Pons (tissue), 1 donor: ENCODE measurements around the gene RNPEPL1.

Experiments
- DNase-seq: peaks from one replicate; pipeline ENCODE4 v3.0.0-alpha.2; 2016; ENCODE audit warnings: low spot score

RNPEPL1 gene

DNA sequence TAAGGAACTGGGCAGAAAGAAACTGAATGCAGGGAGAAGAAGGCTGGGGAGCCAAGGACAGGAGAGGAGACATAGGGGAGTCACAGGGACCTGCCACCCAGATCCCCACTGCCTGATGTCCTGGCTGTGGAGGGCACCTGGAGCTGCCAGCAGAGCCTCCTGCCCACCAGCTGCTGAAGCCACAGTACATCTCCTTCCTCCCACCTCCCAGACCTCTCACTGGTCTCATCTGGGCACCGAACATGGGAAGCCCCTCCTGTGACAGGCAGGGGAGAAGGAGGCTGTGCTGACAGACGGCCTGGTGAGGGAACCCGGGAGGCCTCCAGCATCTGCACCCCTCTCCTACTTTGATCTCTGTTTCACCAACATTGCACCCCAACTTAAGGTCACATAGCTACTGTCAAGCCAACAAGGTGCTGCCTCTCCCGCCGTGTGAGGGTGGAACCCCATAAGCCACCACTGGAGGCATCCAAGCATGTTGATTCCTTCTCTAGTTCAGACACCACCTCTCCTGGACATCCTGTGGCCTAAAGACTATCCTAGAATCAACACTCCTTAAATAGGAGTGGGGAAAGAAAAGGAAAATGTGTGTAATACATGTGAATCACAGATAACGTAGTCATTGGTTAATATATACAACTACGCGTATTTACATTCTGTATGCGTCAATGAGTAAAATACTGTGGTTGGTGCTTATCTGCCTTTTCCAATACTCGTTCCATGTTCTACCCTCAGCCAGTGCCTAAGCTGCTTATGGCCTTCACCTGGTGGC is 3.5 kb upstream of the RNPEPL1 start:
- no peak for DNase-seq

DNA sequence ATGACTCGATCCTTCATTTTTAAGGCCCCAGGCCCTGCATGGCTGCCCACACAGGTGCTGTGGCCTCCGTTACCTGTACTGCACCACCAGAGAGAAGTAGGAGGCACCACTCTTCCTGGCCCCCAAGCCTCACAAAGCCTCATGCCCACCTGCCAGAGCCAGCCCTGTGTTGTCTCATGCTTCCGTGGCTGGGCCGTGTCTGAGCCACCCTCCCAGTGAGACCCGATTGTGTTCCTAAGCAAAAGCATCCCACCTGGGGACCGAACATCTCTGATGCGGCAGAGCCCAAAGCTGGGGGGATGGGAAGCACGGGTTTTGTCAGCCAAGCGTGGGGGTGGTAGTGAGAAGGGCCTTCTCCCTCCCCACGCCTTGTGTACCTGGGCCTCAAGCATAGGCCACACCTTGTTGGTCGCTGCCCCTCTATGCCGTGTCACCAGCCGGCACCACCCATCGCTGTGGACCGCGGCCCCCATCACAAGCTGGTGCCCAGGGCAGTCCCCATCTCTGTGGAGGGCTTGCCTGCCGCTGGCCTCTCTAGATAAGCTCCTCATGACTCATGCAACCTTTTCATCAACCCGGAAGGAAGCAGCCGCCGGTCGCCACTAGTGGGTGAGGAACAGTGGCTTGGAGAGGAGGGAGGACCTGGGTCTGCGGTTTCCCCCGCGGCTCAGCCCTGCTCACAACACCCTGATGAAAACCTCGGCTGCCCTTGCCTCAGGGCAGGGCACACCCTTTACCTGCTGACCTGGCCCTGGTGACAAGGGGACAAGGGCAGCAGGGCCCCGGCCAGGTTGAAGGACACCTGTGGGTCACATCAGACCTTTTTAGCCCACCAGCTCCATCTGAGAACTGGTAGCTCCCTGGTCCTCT is 2.7 kb upstream of the RNPEPL1 start:
- DNase-seq, result peak; percentile 39

DNA sequence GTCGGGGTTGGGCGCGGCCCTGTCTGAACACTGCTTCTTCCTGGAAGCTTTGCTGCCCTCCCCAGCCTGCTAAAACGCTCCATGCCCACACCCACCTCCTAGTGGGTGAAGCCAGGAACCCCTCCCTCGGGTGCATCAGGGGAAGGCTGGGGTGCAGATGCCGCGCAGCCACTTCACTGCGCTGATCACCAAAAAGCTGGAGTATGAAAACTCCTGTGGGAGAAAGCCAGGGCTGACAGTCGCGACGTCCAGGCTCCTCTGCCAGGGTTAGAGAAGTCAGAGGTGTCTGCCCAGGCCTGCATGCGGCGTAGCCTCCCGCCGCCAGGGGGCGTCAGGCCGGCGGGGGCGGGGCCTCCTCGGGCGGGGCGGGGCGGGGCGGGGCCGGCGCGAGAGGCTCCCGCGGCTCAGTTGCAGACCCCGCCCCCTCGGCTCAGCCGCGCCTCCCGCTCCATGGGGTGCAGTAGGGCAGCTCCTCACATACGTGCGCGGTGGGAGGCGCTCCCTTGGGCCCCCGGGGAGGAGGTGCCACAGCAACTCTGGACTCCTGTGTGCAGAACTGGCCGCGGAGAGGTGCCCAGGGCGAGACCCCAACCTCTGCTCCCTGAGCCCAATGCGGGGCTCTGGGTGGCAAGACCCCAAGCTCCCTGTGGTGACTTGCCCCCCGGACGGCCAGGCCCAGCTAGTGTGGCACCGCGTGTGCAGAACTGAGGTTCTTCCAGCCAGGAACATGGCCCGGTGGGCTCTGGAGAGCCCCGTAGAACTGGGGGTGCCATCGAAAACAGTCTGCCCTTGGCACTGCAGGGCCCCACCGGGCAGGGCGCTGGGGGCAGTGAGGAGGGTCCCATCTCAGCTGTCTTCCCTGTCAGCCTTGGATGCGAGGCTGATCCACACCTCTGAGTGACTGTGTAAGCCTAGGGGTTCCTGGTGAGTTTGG is 1.8 kb upstream of the RNPEPL1 start:
- DNase-seq, result peak; percentile 81

DNA sequence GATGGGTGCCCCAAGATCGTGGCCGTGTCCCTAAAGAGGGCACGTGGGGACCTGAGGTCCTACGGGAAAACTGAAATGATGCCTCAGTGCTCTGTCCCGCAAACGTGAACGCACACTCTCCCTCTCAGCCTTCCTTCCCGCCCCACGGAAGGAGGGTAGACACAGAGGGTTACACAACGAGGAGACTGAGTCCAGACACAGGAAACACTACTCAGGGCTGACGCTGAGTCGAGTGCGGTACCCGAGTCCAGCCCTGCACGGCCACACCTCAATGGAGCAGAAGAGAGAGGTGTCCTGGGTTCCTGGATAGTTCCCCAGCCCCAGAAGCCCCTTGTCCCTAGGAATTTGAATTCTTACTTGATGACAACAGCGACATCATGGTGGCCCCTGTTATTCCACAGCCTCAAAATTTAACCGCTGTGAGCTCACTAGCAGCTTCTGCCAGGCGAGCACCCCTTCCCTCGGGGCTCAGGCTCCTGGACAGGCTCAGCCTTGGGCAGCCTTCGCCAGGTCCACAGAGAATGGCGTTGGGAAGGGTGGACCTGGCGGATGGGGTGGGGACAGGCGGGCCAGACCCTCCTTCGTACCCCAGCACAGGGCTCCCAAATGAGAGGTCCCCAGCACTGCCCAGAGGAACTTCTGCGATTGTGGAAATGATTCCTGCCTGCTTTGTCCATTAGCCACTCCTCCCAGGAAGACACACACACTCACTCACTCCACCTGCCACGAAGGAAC is 980 bp upstream of the RNPEPL1 start:
- no peak for DNase-seq

DNA sequence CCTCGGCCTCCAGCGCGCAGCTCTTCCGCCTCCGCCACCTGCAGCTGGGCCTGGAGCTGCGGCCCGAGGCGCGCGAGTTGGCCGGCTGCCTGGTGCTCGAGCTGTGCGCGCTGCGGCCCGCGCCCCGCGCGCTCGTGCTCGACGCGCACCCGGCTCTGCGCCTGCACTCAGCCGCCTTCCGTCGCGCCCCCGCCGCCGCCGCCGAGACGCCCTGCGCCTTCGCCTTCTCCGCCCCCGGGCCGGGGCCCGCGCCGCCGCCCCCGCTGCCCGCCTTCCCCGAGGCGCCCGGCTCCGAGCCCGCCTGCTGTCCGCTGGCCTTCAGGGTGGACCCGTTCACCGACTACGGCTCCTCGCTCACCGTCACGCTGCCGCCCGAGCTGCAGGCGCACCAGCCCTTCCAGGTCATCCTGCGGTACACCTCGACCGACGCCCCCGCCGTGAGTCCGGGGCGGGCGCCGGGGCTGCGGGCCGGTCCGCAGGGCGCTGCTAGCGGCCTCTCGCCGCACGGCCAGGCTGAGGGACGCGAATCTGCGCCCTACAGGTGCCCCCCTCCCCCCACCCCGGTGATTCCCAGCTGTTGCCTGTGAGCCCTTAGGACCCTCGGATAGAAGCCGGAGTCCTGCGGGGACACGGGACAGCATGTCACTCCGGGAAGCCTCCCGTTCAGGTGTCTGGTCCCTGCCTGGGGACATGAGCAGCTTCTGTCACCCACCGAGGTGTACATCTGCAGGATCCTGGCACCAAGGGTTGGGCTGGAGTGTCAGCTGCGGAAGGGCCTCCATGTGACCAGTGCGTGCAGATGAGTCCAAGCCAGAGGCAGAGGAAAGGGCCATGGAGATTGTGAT is 616 bp downstream of the RNPEPL1 start:
- no peak for DNase-seq

DNA sequence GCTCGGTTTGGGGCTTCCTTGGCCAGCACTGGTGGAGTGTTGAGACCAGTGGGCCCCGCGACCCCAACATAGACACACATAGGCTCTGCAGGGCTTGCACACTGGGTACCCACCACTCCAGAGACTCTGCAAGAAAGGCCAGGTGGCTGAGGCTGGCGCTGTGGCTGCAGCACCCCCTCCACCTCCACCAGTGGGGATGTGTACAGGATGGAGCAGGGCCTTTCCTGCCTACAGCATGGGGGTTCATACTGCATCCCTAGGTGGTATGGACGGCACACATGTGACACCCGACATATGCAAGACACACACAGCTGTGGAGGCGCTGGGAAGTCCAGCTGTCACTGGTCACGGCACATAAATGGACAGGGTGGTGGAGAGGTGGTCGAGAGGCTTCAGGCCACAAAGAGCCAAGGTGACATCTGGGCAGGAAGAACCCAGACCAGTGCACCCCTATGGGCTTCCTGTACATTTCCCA is 1.3 kb downstream of the RNPEPL1 start:
- DNase-seq, result no peak

DNA sequence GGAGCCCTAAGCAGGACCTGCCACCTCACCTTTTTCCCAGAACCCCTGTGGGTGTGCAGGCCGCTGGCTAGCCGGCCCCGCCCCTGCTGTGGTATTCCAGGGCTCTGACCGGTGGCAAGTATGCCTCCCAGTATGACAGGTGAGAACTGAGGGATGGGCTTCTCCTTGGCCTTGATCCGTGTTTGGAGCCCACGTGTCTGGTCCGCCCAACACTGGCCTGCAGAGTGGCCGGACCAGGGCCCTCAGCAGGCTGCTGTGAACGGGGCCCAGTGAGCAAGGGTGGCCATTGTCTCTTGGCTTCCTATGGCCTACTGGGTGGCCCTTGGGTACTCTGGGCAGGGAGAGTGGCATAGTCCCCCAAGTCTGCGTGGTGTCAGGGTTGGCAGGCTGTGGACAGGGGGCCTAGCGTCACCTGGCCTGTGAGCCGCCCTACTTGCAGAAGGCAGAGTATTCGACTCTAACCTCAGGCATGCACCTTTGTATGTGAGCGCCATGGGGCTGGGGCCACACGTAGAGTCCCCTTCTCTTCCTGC is 1.8 kb downstream of the RNPEPL1 start:
- no peak for DNase-seq

DNA sequence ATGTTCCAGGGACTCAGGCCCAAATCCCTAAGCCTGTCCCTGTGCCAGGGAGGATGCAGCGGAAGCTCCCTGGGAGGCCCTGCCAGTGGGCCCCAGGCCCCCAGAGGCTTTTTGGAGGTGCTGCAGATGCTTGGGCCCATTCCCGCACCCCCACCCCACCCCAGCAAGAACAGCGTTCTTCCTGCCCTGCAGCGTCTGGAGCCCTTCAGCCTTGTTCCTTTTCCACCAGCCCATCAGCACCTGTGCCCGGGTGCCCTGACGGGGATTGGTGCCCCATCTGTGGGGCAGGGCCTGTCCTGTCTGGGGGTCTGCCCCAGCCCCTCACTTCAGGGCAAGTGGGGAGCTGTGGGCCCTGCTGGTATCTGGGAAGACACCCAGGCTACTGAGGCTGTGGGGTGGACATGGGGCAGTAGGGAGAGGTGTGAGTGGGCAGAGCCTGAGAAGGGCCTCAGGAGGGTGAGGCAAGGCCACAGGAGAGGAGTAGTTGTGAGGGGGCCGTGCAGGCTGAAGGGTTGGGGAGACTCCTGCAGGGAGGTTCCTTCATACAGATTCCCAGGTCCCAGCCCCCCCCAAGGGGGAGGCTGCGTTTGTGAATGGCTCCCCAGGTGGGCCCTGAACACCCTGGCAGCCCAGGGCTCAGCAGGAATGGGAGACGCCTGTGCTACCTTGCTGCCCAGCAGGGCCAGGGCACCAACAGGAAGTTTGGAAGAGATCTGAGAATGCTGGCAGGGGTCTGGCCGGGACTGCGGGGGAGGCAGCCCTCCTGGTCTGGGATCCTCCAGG is 2.4 kb downstream of the RNPEPL1 start:
- no peak for DNase-seq

DNA sequence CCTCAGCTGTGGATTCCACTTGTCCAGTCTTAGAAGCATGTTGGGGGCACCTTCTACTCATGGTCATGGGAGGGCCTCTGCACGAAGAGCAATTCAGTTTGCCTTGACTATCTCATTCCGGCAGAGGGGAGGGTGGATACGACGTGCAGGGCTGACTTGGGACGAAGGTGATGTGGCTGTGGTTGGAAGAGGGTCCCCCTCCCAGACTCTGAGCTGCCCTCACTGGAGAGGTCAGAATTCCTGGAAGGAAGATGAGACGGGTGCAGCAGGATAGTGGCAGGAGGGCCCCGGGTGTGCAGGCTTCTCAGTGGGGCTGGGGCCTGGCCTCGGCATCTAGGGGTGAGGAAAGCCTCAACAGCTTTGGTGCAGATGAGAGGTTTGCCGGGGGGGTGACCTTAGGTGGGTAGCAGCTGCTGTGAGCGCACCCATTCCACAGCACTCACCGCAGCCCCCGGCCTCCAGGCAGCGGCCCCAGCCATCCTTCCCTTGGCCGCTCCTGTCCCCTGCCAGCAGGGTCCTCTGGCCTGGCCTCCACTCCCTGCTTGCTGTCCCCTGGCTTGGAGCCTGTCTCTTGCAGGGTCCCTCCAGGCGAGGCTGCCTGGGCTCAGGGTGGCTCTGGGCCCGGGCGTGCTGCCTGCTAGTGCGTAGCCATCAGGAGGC is 3.2 kb downstream of the RNPEPL1 start:
- DNase-seq, result no peak

DNA sequence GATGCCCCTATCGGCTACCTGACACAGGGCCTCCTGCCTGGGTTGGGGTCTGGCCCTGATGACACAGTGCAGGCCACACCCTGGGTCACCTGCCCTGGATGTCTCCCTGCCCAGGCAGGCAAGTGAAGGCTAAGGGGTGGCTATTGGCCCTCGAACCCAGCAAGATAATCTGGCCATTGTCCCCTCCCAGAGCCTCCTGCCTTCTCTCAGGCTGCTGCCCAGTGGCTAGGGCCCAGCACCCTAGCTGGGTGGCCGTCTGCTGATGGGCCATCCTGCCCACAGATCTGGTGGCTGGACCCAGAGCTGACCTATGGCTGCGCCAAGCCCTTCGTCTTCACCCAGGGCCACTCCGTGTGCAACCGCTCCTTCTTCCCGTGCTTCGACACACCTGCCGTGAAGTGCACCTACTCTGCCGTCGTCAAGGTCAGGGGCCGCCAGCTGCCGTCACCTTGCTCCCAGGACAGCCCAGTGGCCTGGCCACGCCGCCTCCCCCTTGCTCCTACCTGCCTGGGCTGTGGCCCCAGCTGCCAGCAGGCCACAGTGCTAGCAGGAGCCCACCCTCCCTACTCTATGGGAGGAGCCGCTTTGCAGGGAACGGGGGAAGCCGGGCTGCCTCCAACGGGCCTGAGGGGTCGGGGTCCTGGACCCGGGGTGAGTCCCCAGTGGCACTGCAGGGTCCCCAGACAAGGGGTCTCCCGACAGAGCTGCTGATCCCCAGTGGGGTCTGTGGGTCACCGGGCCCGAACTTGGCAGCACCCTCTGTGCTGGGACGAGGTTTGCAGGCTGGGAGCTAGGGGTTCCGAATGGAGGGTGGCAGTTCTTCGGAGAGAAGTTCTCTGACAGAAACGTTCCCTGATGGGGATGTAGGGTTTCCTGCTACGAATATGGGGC is 4.1 kb downstream of the RNPEPL1 start:
- no peak for DNase-seq

DNA sequence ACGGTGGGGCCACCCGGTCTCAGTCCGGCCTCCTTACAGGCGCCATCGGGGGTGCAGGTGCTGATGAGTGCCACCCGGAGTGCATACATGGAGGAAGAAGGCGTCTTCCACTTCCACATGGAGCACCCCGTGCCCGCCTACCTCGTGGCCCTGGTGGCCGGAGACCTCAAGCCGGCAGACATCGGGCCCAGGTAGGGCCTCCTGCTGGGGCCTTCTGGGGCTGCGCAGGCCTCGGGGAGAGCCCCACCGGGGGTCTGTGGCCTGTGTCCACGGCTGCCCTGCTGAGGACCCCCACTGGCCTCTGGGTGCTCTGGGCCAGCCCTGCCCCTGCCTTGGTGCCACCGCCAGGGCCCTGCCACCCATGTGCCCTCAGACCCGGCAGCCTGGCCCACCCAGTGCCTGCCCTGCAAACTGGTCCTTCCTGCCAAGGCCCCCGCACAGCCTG is 4.8 kb downstream of the RNPEPL1 start:
- no peak for DNase-seq

DNA sequence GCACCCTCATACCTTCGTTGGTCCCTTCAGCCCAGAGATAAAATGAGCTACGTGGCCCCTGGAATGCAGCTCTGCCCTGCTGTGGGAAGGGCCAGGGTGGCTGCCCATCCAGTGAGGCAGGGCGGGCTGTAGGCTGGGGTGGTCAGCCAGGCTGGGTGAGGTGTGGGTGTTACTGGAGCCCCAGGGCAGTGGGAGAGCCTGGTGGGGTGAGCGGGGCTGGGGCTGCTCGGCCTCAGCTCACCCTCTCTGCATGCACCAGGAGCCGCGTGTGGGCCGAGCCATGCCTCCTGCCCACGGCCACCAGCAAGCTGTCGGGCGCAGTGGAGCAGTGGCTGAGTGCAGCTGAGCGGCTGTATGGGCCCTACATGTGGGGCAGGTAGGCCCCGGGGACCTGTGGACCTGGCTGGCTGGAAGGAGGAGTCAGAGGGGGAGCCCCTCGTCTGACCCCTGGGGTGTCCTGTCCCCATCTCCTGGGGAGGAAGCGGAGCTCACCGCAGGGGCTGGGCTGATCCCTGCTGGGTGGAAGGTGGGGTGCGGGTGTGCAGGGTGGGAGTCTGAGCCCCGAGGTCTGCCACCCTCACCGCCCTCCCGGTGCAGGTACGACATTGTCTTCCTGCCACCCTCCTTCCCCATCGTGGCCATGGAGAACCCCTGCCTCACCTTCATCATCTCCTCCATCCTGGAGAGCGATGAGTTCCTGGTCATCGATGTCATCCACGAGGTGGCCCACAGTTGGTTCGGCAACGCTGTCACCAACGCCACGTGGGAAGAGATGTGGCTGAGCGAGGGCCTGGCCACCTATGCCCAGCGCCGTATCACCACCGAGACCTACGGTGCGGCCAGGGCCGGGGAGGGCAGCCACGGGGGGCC is 5.5 kb downstream of the RNPEPL1 start:
- DNase-seq, result no peak

DNA sequence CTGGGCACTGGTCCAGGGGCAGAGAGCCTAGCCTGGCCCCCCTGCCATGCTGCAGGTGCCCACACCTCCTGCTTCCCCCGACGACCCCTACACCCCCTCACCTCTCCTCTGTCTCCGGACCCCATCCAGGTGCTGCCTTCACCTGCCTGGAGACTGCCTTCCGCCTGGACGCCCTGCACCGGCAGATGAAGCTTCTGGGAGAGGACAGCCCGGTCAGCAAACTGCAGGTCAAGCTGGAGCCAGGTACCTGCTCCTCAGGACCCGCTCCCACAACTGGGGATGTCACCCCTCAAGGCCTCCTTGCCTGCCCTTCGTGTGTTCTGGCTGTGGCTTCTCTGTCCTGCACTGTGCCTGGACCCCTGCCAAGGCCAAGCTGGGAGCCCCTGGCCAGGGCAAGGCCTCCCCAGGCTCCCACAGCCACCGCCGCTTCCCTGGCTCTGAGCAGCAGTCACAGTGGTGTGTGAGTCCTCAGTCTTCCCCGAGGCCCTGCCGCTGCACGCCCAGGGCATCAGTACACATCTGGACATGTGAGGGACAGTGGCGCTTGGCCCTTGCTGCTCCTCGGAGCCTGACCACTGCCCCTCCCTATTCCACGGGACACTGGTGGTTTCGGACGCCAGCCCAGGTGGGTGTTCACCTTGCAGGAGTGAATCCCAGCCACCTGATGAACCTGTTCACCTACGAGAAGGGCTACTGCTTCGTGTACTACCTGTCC is 6.3 kb downstream of the RNPEPL1 start:
- DNase-seq, result no peak

DNA sequence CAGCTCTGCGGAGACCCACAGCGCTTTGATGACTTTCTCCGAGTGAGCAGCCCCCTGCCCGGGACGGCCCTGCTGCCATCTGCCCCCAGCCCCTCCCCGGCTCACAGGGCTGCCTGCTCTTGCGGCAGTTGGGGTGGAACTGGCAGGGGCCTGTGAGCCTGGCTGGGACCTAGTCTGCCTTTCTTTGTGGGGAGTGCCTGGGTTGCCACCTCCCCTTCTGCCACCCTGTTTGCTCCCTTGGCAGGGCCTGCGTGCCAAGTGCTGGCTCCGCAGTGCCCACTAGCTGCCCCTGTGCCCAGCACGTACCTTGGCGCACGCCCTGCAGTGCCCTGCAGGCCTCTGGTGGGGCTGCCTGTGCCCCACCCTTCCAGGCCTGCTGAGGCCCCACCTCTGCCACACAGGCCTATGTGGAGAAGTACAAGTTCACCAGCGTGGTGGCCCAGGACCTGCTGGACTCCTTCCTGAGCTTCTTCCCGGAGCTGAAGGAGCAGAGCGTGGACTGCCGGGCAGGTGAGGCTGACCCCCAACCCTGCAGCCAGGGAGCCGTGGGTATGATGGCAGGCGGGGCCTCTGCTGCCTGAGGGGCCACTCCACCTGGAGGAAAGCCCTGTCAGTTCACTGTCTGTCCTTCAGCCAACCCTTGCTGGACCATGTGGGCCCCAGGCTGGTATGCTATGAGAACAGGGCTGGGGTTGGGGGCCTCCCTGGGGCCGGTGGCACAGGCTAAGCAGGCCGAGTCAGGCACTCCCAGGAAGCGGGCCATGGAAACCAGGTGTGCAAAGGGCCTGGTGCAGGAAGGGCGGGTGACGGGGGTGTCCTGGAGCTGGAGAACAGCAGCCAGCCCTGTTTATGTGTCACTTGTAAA is 7.0 kb downstream of the RNPEPL1 start:
- DNase-seq, result no peak

DNA sequence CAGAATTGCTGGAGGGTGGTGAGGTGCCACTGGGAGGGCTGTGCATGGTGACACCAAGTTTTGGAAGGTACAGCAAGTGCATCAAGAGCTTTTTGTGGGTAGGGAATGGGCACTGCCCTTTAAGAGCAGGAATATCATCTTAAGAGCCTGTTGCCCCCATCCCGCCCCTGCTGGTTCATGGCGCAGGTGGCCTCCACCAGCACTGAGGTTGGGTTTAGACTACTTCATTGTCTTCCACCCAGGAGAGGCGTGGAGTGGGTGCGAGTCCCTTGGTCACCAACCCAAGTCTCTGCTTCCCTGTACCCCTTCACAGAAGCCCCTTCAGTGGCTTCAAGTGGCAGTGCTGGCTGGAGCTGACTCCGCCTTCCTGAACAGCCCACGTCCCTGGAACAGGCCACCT is 7.8 kb downstream of the RNPEPL1 start:
- DNase-seq, result no peak
